ENCODE results near the gene RNF186.

The RNF186 gene

DNA sequence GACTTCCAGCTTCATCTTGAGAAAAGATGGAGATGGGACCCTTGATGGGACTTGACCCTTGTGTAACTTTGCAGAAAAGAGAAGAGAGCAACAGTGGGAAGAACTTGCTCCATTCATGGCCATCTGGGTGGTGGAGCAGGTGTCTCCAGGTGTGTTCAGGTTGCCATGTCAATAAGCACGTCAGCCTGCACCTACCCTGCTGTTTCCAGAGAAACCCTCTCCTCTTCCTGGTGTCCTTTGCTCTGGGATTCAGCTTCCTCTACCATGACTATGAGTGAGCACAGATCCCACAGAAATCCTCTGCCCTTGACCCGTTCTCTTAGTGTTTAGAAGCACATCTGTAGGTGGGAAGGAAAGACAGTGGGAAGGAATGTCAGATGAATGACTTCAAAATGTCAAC lies 45.3 kb upstream of the RNF186 start:
- Histone ChIP-seq H4K8ac (ENCODE audit: low read depth, low read length) (no peak overlapping the region), H3K4me1 (ENCODE audit: control insufficient read depth, low read depth, low read length) (no peaks in the 10 kb centered on the region), H2BK15ac (replicated peaks; ENCODE audit: low read depth) (no peak overlapping the region), H3K56ac (ENCODE audit: low read length) (no peak overlapping the region), H3K9ac (ENCODE audit: low read length) (no peak overlapping the region), H3K4me3 (ENCODE audit: low read length) (no peak overlapping the region), H3K27ac (ENCODE audit: low read depth, low read length) (no peak overlapping the region), H2BK5ac (ENCODE audit: low read length) (no peak overlapping the region), H2AK5ac (ENCODE audit: low read length) (no peak overlapping the region), H3K4me2 (ENCODE audit: low read length) (no peak overlapping the region), H3K23ac (ENCODE audit: low read length) (no peak overlapping the region), H3K79me2 (ENCODE audit: control insufficient read depth, insufficient read depth, low read length) (no peaks in the 10 kb centered on the region), H3K36me3 (ENCODE audit: control insufficient read depth, insufficient read depth, low read length) (no peaks in the 10 kb centered on the region), H3K79me1 (ENCODE audit: low read length) (no peaks in the 10 kb centered on the region), H3K4ac (ENCODE audit: low read depth, low read length) (no peak overlapping the region), H4K5ac (ENCODE audit: low read length) (no peak overlapping the region), H3K27me3 (ENCODE audit: insufficient read depth, low read length, poor library complexity) (no peaks in the 10 kb centered on the region), H3K18ac (ENCODE audit: low read length) (no peak overlapping the region), H2BK120ac (ENCODE audit: low read depth, low read length) (no peak overlapping the region)
- DNase-seq, result no peak
- WGBS (ENCODE audit: extremely low coverage, insufficient coverage, low lambda C conversion rate), result no CpG with 5 or more reads among the region's 2 CpGs

GRCh38 chr1:19859876-19860275 lies 44.8 kb upstream of the RNF186 start:
- Histone ChIP-seq H3K23ac (ENCODE audit: low read length) (no peak overlapping the region), H3K4ac (ENCODE audit: low read depth, low read length) (no peak overlapping the region), H3K56ac (ENCODE audit: low read length) (no peak overlapping the region), H2BK15ac (replicated peaks; ENCODE audit: low read depth) (no peak overlapping the region), H3K4me2 (ENCODE audit: low read length) (no peak overlapping the region), H3K18ac (ENCODE audit: low read length) (no peak overlapping the region), H2AK5ac (ENCODE audit: low read length) (no peak overlapping the region), H2BK120ac (ENCODE audit: low read depth, low read length) (no peak overlapping the region), H3K4me1 (ENCODE audit: control insufficient read depth, low read depth, low read length) (no peaks in the 10 kb centered on the region), H3K79me1 (ENCODE audit: low read length) (no peaks in the 10 kb centered on the region), H4K5ac (ENCODE audit: low read length) (no peak overlapping the region), H3K4me3 (ENCODE audit: low read length) (no peak overlapping the region), H3K27me3 (ENCODE audit: insufficient read depth, low read length, poor library complexity) (no peaks in the 10 kb centered on the region), H2BK5ac (ENCODE audit: low read length) (no peak overlapping the region), H4K8ac (ENCODE audit: low read depth, low read length) (no peak overlapping the region), H3K36me3 (ENCODE audit: control insufficient read depth, insufficient read depth, low read length) (no peaks in the 10 kb centered on the region), H3K79me2 (ENCODE audit: control insufficient read depth, insufficient read depth, low read length) (no peaks in the 10 kb centered on the region), H3K27ac (ENCODE audit: low read depth, low read length) (no peak overlapping the region), H3K9ac (ENCODE audit: low read length) (no peak overlapping the region)
- no CpG with 5 or more reads among the region's 2 CpGs for WGBS (ENCODE audit: extremely low coverage, insufficient coverage, low lambda C conversion rate)
- no peak for DNase-seq

GRCh38 chr1:19858893-19859292 lies 43.8 kb upstream of the RNF186 start:
- no peak overlapping the region for H2BK5ac ChIP-seq (ENCODE audit: low read length)
- H3K27ac ChIP-seq (ENCODE audit: low read depth, low read length), result no peak overlapping the region
- H3K79me2 ChIP-seq (ENCODE audit: control insufficient read depth, insufficient read depth, low read length), result no peaks in the 10 kb centered on the region
- no peak overlapping the region for H3K18ac ChIP-seq (ENCODE audit: low read length)
- no peak overlapping the region for H3K56ac ChIP-seq (ENCODE audit: low read length)
- H4K8ac ChIP-seq (ENCODE audit: low read depth, low read length), result no peak overlapping the region
- no peak overlapping the region for H2BK120ac ChIP-seq (ENCODE audit: low read depth, low read length)
- H2BK15ac ChIP-seq (replicated peaks; ENCODE audit: low read depth), result no peak overlapping the region
- no peaks in the 10 kb centered on the region for H3K27me3 ChIP-seq (ENCODE audit: insufficient read depth, low read length, poor library complexity)
- H3K4me1 ChIP-seq (ENCODE audit: control insufficient read depth, low read depth, low read length), result no peaks in the 10 kb centered on the region
- H3K4ac ChIP-seq (ENCODE audit: low read depth, low read length), result no peak overlapping the region
- H3K9ac ChIP-seq (ENCODE audit: low read length), result no peak overlapping the region
- H4K5ac ChIP-seq (ENCODE audit: low read length), result no peak overlapping the region
- no peak overlapping the region for H3K23ac ChIP-seq (ENCODE audit: low read length)
- H3K4me3 ChIP-seq (ENCODE audit: low read length), result no peak overlapping the region
- no CpG with 5 or more reads among the region's 5 CpGs for WGBS (ENCODE audit: extremely low coverage, insufficient coverage, low lambda C conversion rate)
- no peaks in the 10 kb centered on the region for H3K79me1 ChIP-seq (ENCODE audit: low read length)
- H2AK5ac ChIP-seq (ENCODE audit: low read length), result no peak overlapping the region
- no peaks in the 10 kb centered on the region for H3K36me3 ChIP-seq (ENCODE audit: control insufficient read depth, insufficient read depth, low read length)
- no peak overlapping the region for H3K4me2 ChIP-seq (ENCODE audit: low read length)
- no peak for DNase-seq

- H3K18ac ChIP-seq (ENCODE audit: low read length), result no peak overlapping the region
- H3K36me3 ChIP-seq (ENCODE audit: control insufficient read depth, insufficient read depth, low read length), result no peaks in the 10 kb centered on the region
- H4K5ac ChIP-seq (ENCODE audit: low read length), result no peak overlapping the region
- no peak overlapping the region for H3K9ac ChIP-seq (ENCODE audit: low read length)
- H3K4me3 ChIP-seq (ENCODE audit: low read length), result no peak overlapping the region
- H3K4ac ChIP-seq (ENCODE audit: low read depth, low read length), result no peak overlapping the region
- no peaks in the 10 kb centered on the region for H3K79me1 ChIP-seq (ENCODE audit: low read length)
- H3K4me2 ChIP-seq (ENCODE audit: low read length), result no peak overlapping the region
- H3K27ac ChIP-seq (ENCODE audit: low read depth, low read length), result no peak overlapping the region
- no peaks in the 10 kb centered on the region for H3K4me1 ChIP-seq (ENCODE audit: control insufficient read depth, low read depth, low read length)
- no peak overlapping the region for H2BK5ac ChIP-seq (ENCODE audit: low read length)
- DNase-seq, result no peak
- no peak overlapping the region for H2AK5ac ChIP-seq (ENCODE audit: low read length)
- no peak overlapping the region for H4K8ac ChIP-seq (ENCODE audit: low read depth, low read length)
- no peaks in the 10 kb centered on the region for H3K79me2 ChIP-seq (ENCODE audit: control insufficient read depth, insufficient read depth, low read length)
- H2BK15ac ChIP-seq (replicated peaks; ENCODE audit: low read depth), result no peak overlapping the region
- no peak overlapping the region for H2BK120ac ChIP-seq (ENCODE audit: low read depth, low read length)
- H3K56ac ChIP-seq (ENCODE audit: low read length), result no peak overlapping the region
- H3K27me3 ChIP-seq (ENCODE audit: insufficient read depth, low read length, poor library complexity), result no peaks in the 10 kb centered on the region
- no peak overlapping the region for H3K23ac ChIP-seq (ENCODE audit: low read length)
Observed at GRCh38 chr1:19854866-19855265, 39.8 kb upstream of the RNF186 start.

DNA sequence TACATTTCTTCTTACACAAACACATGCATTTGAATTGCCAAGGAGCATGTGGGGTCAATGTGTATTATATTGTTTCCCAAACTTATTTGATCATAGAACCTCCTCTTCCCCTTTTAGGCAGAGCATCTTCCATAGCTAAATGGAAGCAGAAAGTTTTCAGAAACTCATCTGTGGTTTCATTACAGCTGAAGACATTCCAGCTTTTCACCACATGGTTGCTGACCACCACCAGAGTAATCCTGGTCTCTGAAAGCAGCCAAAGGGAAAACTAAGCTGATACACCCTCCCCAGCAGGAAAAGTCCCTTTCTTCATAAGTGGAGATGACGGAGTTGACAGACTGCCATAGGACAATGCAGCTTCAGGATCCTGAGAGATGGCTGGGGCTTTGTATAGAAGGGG lies 37.0 kb upstream of the RNF186 start:
- no peak overlapping the region for H3K56ac ChIP-seq (ENCODE audit: low read length)
- no peak overlapping the region for H3K9ac ChIP-seq (ENCODE audit: low read length)
- no peak overlapping the region for H3K4me3 ChIP-seq (ENCODE audit: low read length)
- H3K27ac ChIP-seq (ENCODE audit: low read depth, low read length), result no peak overlapping the region
- peaks cover under 1% of the 10 kb centered on the region for H3K27me3 ChIP-seq (ENCODE audit: insufficient read depth, low read length, poor library complexity)
- no peak overlapping the region for H3K4me2 ChIP-seq (ENCODE audit: low read length)
- H3K79me1 ChIP-seq (ENCODE audit: low read length), result no peaks in the 10 kb centered on the region
- H3K4ac ChIP-seq (ENCODE audit: low read depth, low read length), result no peak overlapping the region
- H2BK5ac ChIP-seq (ENCODE audit: low read length), result no peak overlapping the region
- WGBS (ENCODE audit: extremely low coverage, insufficient coverage, low lambda C conversion rate), result no CpG with 5 or more reads among the region's 1 CpG
- DNase-seq, result no peak
- H3K18ac ChIP-seq (ENCODE audit: low read length), result no peak overlapping the region
- no peaks in the 10 kb centered on the region for H3K36me3 ChIP-seq (ENCODE audit: control insufficient read depth, insufficient read depth, low read length)
- H2BK120ac ChIP-seq (ENCODE audit: low read depth, low read length), result no peak overlapping the region
- no peak overlapping the region for H2AK5ac ChIP-seq (ENCODE audit: low read length)
- H3K4me1 ChIP-seq (ENCODE audit: control insufficient read depth, low read depth, low read length), result no peaks in the 10 kb centered on the region
- no peak overlapping the region for H3K23ac ChIP-seq (ENCODE audit: low read length)
- H3K79me2 ChIP-seq (ENCODE audit: control insufficient read depth, insufficient read depth, low read length), result no peaks in the 10 kb centered on the region
- H2BK15ac ChIP-seq (replicated peaks; ENCODE audit: low read depth), result no peak overlapping the region
- no peak overlapping the region for H4K8ac ChIP-seq (ENCODE audit: low read depth, low read length)
- no peak overlapping the region for H4K5ac ChIP-seq (ENCODE audit: low read length)

- no peak overlapping the region for H3K4me3 ChIP-seq (ENCODE audit: low read length)
- H2BK120ac ChIP-seq (ENCODE audit: low read depth, low read length), result no peak overlapping the region
- peak overlapping the region; percentile 5 for H3K56ac ChIP-seq (ENCODE audit: low read length)
- no peak overlapping the region for H3K23ac ChIP-seq (ENCODE audit: low read length)
- no peak overlapping the region for H2BK5ac ChIP-seq (ENCODE audit: low read length)
- no peaks in the 10 kb centered on the region for H3K79me2 ChIP-seq (ENCODE audit: control insufficient read depth, insufficient read depth, low read length)
- H3K18ac ChIP-seq (ENCODE audit: low read length), result no peak overlapping the region
- no peak overlapping the region for H4K8ac ChIP-seq (ENCODE audit: low read depth, low read length)
- H2BK15ac ChIP-seq (replicated peaks; ENCODE audit: low read depth), result no peak overlapping the region
- no peak overlapping the region for H3K27ac ChIP-seq (ENCODE audit: low read depth, low read length)
- H3K9ac ChIP-seq (ENCODE audit: low read length), result no peak overlapping the region
- no peaks in the 10 kb centered on the region for H3K4me1 ChIP-seq (ENCODE audit: control insufficient read depth, low read depth, low read length)
- H4K5ac ChIP-seq (ENCODE audit: low read length), result no peak overlapping the region
- H3K27me3 ChIP-seq (ENCODE audit: insufficient read depth, low read length, poor library complexity), result peaks cover 2% of the 10 kb centered on the region
- no peaks in the 10 kb centered on the region for H3K79me1 ChIP-seq (ENCODE audit: low read length)
- no peak overlapping the region for H3K4me2 ChIP-seq (ENCODE audit: low read length)
- no peak overlapping the region for H3K4ac ChIP-seq (ENCODE audit: low read depth, low read length)
- peak; percentile 18 for DNase-seq
- no CpG with 5 or more reads among the region's 7 CpGs for WGBS (ENCODE audit: extremely low coverage, insufficient coverage, low lambda C conversion rate)
- H3K36me3 ChIP-seq (ENCODE audit: control insufficient read depth, insufficient read depth, low read length), result no peaks in the 10 kb centered on the region
- H2AK5ac ChIP-seq (ENCODE audit: low read length), result no peak overlapping the region
Observed at GRCh38 chr1:19850214-19850613, 35.1 kb upstream of the RNF186 start.
